IMR-90 (cell line): ENCODE measurements around the gene GTF2F2. TPM values are rescaled to one million over a fixed set of nuclear protein-coding genes. Genes with fewer than 3 reads are reported as not detected.

Experiments used
- ATAC-seq: fragments of 200-7000 bp; cut with Tn5 transposase; 2 replicates; pipeline ENCODE4 v1.9.1; 2020; ENCODE audit warnings: low read depth, mild to moderate bottlenecking, moderate library complexity
- BruUV-seq: library from RNA; stranded (reverse); fragments of 400-500 nt; replicated peaks from 2 replicates; lab custom pipeline; 2021; lab: Mats Ljungman, UMichigan
- CTCF ChIA-PET: fragments of 300-600 bp; formaldehyde crosslinking; extraction: SDS; loops from one replicate; lab custom pipeline; 2021; ENCODE audit warnings: antibody characterized with exemption; lab: Yijun Ruan, JAX
- POLR2A ChIA-PET: fragments of 300-600 bp; sonication (Branson Sonifier 250); formaldehyde crosslinking; loops from one replicate; lab custom pipeline; 2022; ENCODE audit warnings: antibody characterized with exemption; ENCODE audit not compliant: unreplicated experiment; lab: Charles Lee
- DNase-seq: peaks from one replicate; pipeline ENCODE4 v3.0.0; 2013
- H2AFZ ChIP-seq: replicated peaks from 2 replicates; pipeline ENCODE3; 2013; ENCODE audit warnings: low read length, mild to moderate bottlenecking; ENCODE audit not compliant: poor library complexity
- H2AK5ac ChIP-seq: 2 replicates; pipeline ENCODE4 v1.6.1; 2013; ENCODE audit warnings: low read depth, low read length, inconsistent platforms
- H2AK9ac ChIP-seq: replicated peaks from 2 replicates; pipeline ENCODE3; 2013; ENCODE audit warnings: mild to moderate bottlenecking, low read depth, low read length, moderate library complexity; ENCODE audit not compliant: poor library complexity
- H2BK120ac ChIP-seq: 2 replicates; pipeline ENCODE4 v1.6.1; 2013; ENCODE audit warnings: low read depth, low read length, inconsistent platforms
- H2BK15ac ChIP-seq: 3 replicates; pipeline ENCODE4 v1.6.1; 2013; ENCODE audit warnings: low read depth, low read length, inconsistent platforms
- H2BK20ac ChIP-seq: 2 replicates; pipeline ENCODE4 v1.6.1; 2013; ENCODE audit warnings: low read depth, mild to moderate bottlenecking, inconsistent platforms, low read length, moderate library complexity
- H2BK5ac ChIP-seq: 2 replicates; pipeline ENCODE4 v1.6.1; 2013; ENCODE audit warnings: mild to moderate bottlenecking, low read depth, low read length, inconsistent platforms; ENCODE audit not compliant: poor library complexity, severe bottlenecking
- H3K14ac ChIP-seq: replicated peaks from 2 replicates; pipeline ENCODE4 v1.6.1; 2013; ENCODE audit warnings: low read depth, low read length, inconsistent platforms
- H3K18ac ChIP-seq: 2 replicates; pipeline ENCODE4 v1.6.1; 2013; ENCODE audit warnings: low read depth, low read length, control low read depth
- H3K23ac ChIP-seq: 2 replicates; pipeline ENCODE4 v1.6.1; 2013; ENCODE audit warnings: low read depth, low read length, inconsistent platforms
- H3K27ac ChIP-seq: 2 replicates; pipeline ENCODE4 v1.5.1; 2013; ENCODE audit warnings: mild to moderate bottlenecking, control low read depth, low read length; ENCODE audit not compliant: insufficient read depth
- H3K27me3 ChIP-seq: 2 replicates; pipeline ENCODE4 v1.6.1; 2013; ENCODE audit warnings: low read length; ENCODE audit not compliant: control insufficient read depth, insufficient read depth
- H3K36me3 ChIP-seq: 2 replicates; pipeline ENCODE4 v1.6.1; 2013; ENCODE audit warnings: low read length, mixed read lengths; ENCODE audit not compliant: control insufficient read depth, insufficient read depth
- H3K4ac ChIP-seq: 2 replicates; pipeline ENCODE4 v1.6.1; 2013; ENCODE audit warnings: low read depth, low read length, inconsistent platforms
- H3K4me1 ChIP-seq: 2 replicates; pipeline ENCODE4 v1.6.1; 2013; ENCODE audit warnings: low read length, mixed read lengths; ENCODE audit not compliant: control insufficient read depth, insufficient read depth
- H3K4me2 ChIP-seq: 2 replicates; pipeline ENCODE4 v1.6.1; 2013; ENCODE audit warnings: low read depth, mild to moderate bottlenecking, control low read depth, low read length, moderate library complexity
- H3K4me3 ChIP-seq: 2 replicates; pipeline ENCODE4 v1.5.1; 2013; ENCODE audit warnings: low read depth, mild to moderate bottlenecking, control low read depth, low read length, moderate library complexity; ENCODE audit not compliant: insufficient read depth
- H3K56ac ChIP-seq: 2 replicates; pipeline ENCODE4 v1.6.1; 2013; ENCODE audit warnings: low read length, inconsistent platforms; ENCODE audit not compliant: insufficient read depth; ENCODE audit errors: extremely low read depth
- H3K79me1 ChIP-seq, 2 experiments: 2 replicates each; pipeline ENCODE4 v1.6.1; 2013; ENCODE audit warnings: low read length in 2 of 2, inconsistent platforms in 1 of 2, low read depth in 1 of 2
- H3K9ac ChIP-seq: 2 replicates; pipeline ENCODE4 v1.6.1; 2013; ENCODE audit warnings: low read depth, low read length, control low read depth
- H3K9me1 ChIP-seq: 2 replicates; pipeline ENCODE4 v1.6.1; 2013; ENCODE audit warnings: low read length, inconsistent platforms; ENCODE audit not compliant: insufficient read depth
- H3K9me3 ChIP-seq: 2 replicates; pipeline ENCODE4 v1.6.1; 2013; ENCODE audit warnings: low read length; ENCODE audit not compliant: control insufficient read depth, insufficient read depth
- H4K20me1 ChIP-seq: 2 replicates; pipeline ENCODE4 v1.6.1; 2013; ENCODE audit warnings: low read length, inconsistent platforms; ENCODE audit not compliant: insufficient read depth
- H4K5ac ChIP-seq: 2 replicates; pipeline ENCODE4 v1.6.1; 2013; ENCODE audit warnings: mild to moderate bottlenecking, low read depth, low read length, control low read depth
- H4K8ac ChIP-seq, 2 experiments: 2 replicates each; pipeline ENCODE4 v1.6.1; 2013; ENCODE audit warnings: low read depth in 2 of 2, low read length in 2 of 2, control low read depth in 1 of 2, inconsistent platforms in 1 of 2
- H4K91ac ChIP-seq: 2 replicates; pipeline ENCODE4 v1.6.1; 2013; ENCODE audit warnings: low read depth, low read length, inconsistent platforms; ENCODE audit not compliant: insufficient read depth
- RFX5 ChIP-seq: IDR thresholded peaks from 2 replicates; pipeline ENCODE4 v1.8.0; 2012; ENCODE audit warnings: low read depth, mild to moderate bottlenecking, low read length, moderate library complexity
- WGBS, 2 experiments: methylation state at CpG; one replicate each; pipeline versions ENCODE4 v1.1.5 to v1.1.7; 2013; ENCODE audit warnings: missing lambda C conversion rate in 2 of 2; ENCODE audit not compliant: insufficient read length in 1 of 2; ENCODE audit errors: extremely low coverage in 2 of 2; 5-methylcytosine and 5-hydroxymethylcytosine counted together
- dilution Hi-C: fragments of 300-500 bp; cut with HindIII; formaldehyde crosslinking; loops from one replicate; pipeline ENCODE4 v1.14.3; 2018; ENCODE audit warnings: low sequenced_read_pairs; ENCODE audit not compliant: unreplicated experiment
- in situ Hi-C: fragments of 300-500 bp; cut with MboI; formaldehyde crosslinking; loops from 3 replicates; pipeline ENCODE4 v1.14.3; 2019; ENCODE audit warnings: low sequenced_read_pairs, inconsistent platforms, mixed read lengths
- intact Hi-C: fragments of 100-400 bp; cut with micrococcal nuclease; formaldehyde crosslinking; loops from 2 replicates; pipeline ENCODE4 v1.10.0; 2022
- polyA plus RNA-seq, 3 experiments: library from polyadenylated mRNA; depleted of rRNA; stranded (reverse); fragments of >200 nt; gene quantifications; 2 replicates each; pipeline ENCODE4 v1.2.3, GENCODE V29; 2012; ENCODE audit warnings: low replicate concordance in 1 of 3
- total RNA-seq: library from RNA; depleted of rRNA; stranded (reverse); fragments of >200 nt; gene quantifications from 2 replicates; pipeline ENCODE4 v1.2.3, GENCODE V29; 2012

Gene GTF2F2
- total and polyA plus RNA-seq, 2 of the 4 experiments (the other 2 are of a cell fraction), result 16.5 to 21.0 TPM

DNA sequence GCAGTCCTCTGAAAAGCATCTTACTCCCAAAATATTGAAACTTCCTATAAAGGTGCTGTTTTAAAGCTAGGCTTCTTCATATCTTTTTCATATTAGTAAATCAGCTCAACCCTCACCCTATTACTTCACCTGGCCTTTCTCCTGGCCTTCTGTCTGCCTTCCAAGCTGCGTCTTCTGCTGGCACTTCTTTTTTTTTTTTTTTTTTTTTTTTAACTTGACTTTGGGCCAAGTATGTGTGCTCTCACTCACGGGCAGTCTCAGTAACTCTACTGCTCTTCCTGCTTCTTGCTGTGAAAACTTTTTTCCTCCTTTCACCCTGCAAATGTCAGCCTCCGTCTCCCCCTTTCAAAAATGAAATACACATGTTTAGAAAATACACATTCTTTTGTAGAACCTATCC lies 121.8 kb downstream of the GTF2F2 start:
- Histone ChIP-seq H3K4me3 (no peak overlapping the region), H3K14ac (0 out of 2 replicates have a peak overlapping the region, but pooled peaks have one; percentile 31), H3K4me1 (peaks cover 3% of the 10 kb centered on the region; the same call in 1 of the 2 replicates), H3K9me3 (no peaks in the 10 kb centered on the region), H3K4ac (no peak overlapping the region), H3K27ac (no peak overlapping the region), H3K56ac (no peak overlapping the region), H3K9me1 (peaks cover 4% of the 10 kb centered on the region), H4K5ac (no peak overlapping the region), H2BK120ac (no peak overlapping the region), H4K91ac (no peak overlapping the region), H2BK15ac (no peak overlapping the region), H3K36me3 (no peaks in the 10 kb centered on the region), H3K4me2 (peak overlapping the region; percentile 6), H3K9ac (no peak overlapping the region), H3K79me1 (peaks cover 20 to 53% of the 10 kb centered on the region in 2 experiments), H3K27me3 (no peaks in the 10 kb centered on the region), H2BK5ac (peak overlapping the region; percentile 58), H4K20me1 (no peaks in the 10 kb centered on the region; the same call in 1 of the 2 replicates), H2BK20ac (no peak overlapping the region), H3K18ac (no peak overlapping the region), H2AFZ (no peak overlapping the region), H2AK9ac (no peak overlapping the region), H2AK5ac (no peak overlapping the region), H4K8ac (peak overlapping the region in 1 of 2 experiments; percentile 9; a peak in 1 of 4 replicates), H3K23ac (no peak overlapping the region)
- peak; percentile 53 for DNase-seq
- WGBS, 2 experiments, result 0% methylated on average over 1 of the region's 3 CpGs; no CpG with 5 or more reads in 1 of the 2 experiments
- intact Hi-C loops, result loop anchor here (1.0 to 5.0 kb wide), 2 partner anchors 8 to 35 kb away; no protein-coding TSS in a partner anchor
- no peak; the same call in 1 of the 2 replicates for ATAC-seq
- dilution Hi-C loops, result no loop called here
- in situ Hi-C loops, result no loop called here
- BruUV-seq, result no TSS peak
- POLR2A ChIA-PET, result interaction anchor here (0.6 to 0.7 kb wide), 3 partner anchors 10 to 395 kb away, joined by 3 to 5 read pairs (median 4); no protein-coding TSS in a partner anchor
- CTCF ChIA-PET, result interaction anchor here (0.6 kb wide), 2 partner anchors 23 to 1334 kb away, joined by 3 to 7 read pairs; no protein-coding TSS in a partner anchor
- no peak for TF ChIP-seq RFX5
